ENCODE data around the gene TBXT.

The TBXT gene, protein sequence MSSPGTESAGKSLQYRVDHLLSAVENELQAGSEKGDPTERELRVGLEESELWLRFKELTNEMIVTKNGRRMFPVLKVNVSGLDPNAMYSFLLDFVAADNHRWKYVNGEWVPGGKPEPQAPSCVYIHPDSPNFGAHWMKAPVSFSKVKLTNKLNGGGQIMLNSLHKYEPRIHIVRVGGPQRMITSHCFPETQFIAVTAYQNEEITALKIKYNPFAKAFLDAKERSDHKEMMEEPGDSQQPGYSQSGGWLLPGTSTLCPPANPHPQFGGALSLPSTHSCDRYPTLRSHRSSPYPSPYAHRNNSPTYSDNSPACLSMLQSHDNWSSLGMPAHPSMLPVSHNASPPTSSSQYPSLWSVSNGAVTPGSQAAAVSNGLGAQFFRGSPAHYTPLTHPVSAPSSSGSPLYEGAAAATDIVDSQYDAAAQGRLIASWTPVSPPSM

DNA sequence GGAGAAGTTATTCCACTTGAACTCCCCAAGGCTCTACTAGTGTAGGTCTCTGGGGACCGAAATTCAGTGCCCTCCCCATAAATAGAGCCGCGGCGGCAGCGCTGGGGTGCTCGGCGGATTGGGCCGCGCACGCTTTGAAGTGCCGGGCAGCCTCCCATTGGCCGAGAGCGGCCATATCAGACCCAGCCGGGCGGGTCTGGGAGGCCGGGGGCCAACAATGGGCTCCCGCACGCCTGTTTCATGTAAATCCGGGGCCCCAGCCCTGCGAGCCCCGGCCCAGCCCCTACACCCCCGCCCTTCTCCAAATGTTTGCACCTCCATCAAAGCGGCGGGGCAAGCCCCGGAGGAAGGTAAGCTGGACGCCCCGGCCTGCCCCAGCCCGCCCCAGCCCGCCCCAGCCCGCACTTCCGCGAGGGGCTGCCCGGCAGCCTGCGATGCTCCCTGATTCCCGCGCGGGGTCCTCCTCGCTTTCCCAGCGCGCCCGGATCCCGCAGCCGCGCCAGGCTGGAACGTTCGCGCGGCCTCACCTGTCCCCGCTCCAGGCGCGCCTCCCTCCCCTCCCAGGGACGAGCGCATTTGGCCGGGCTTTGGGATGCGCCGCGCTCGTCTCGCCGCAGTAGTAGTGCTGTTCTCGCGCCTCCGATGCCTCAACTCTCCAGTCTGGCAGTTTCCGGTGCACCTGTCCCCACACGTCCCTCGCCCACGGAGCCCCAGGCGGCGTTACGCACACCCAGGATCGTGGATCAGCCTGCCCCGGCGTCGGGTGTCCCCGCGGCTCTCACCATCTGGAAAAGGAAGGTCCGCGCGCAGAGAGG is at the start of gene TBXT:
TSS of gene TBXT (minus strand) at position 51 of the 815 bp plus-strand sequence. CDS start 260 bp downstream, outside the sequence.
- no peak for TF ChIP-seq CTCF (IDR thresholded peaks at IDR 0.05)
- no peak for DNase-seq (ENCODE audit: low spot score)
- no peak within 1 kb of the TSS for H3K27ac ChIP-seq
- H3K4me3 ChIP-seq: peak within 1 kb of the TSS; percentile 56

GRCh38 chr6:166207284-166207561 is 39.6 kb upstream of the TBXT start:
- no peak for TF ChIP-seq CTCF (IDR thresholded peaks at IDR 0.05)
- Histone ChIP-seq H3K4me3 (no peak overlapping the region), H3K27ac (no peak overlapping the region)
- DNase-seq (ENCODE audit: low spot score): no peak

GRCh38 chr6:166206510-166207283 is 39.0 kb upstream of the TBXT start:
- no peak for TF ChIP-seq CTCF (IDR thresholded peaks at IDR 0.05)
- DNase-seq (ENCODE audit: low spot score): no peak
- Histone ChIP-seq H3K27ac (no peak overlapping the region), H3K4me3 (no peak overlapping the region)

DNA sequence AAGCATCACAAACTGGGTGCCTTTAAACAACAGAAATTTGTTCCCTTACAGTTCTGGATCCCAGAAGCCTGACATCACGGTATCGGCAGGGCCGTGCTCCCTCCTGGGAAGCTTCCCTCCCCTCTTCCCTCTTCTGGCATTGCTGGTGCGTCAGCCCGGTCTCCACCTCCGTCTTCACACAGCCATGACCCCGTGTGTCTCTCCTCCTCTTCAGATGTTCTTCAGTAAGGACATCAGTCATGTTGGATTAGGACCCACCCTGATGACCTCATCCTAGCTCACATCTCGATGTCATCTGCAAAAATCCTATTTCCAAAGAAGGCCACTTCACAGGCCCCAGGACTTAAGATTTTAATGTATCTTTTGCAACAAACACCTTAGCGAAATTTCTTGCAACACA is 38.4 kb upstream of the TBXT start:
- Histone ChIP-seq H3K4me3 (no peak overlapping the region), H3K27ac (no peak overlapping the region)
- no peak for TF ChIP-seq CTCF (IDR thresholded peaks at IDR 0.05)
- no peak for DNase-seq (ENCODE audit: low spot score)

GRCh38 chr6:166204852-166205650 is 37.4 kb upstream of the TBXT start:
- no peak for TF ChIP-seq CTCF (IDR thresholded peaks at IDR 0.05)
- Histone ChIP-seq H3K4me3 (no peak overlapping the region), H3K27ac (no peak overlapping the region)
- DNase-seq (ENCODE audit: low spot score): no peak

DNA sequence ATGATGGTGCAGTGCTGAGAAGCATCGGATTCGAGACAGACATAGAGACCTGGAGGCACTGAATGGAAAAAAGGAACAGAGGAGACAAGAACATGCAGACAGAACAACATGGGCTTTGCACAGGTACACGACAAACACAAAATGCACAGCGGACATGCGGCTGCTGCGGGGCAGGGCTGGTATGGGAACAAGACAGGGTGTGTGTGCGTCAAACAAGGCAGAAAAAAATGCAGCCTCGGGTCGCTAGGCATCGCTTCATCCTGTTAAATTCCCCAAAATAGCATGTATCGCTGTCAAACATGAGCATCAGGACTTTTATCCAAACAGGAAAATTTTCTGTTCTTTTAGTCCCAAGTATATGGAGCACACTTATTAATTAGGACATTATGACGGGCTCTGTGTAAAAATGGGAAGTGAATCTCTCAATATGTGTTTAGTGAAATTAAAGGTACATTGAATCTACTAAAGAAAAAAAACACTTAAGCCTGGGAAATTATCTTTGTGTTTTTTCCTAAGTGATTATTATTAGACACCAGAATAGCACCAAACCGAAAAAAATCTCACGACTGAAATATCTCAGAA is 36.1 kb upstream of the TBXT start:
- no peak overlapping the region for H3K27ac ChIP-seq
- no peak for TF ChIP-seq CTCF (IDR thresholded peaks at IDR 0.05)
- no peak for DNase-seq (ENCODE audit: low spot score)
- no peak overlapping the region for H3K4me3 ChIP-seq

Measured in coronary artery (tissue), 2 donors.